Lower leg skin (tissue), 4 donors: ENCODE data around the gene IMMP2L. TPM values are rescaled to one million over a fixed set of nuclear protein-coding genes. Genes with fewer than 3 reads are reported as not detected.

Source experiments
- DNase-seq, 2 donors: peaks; one replicate each; pipeline ENCODE4 v3.0.0-alpha.2; 2019; ENCODE audit warnings: low spot score in 2 of 2
- H3K4me3 ChIP-seq: fragments of 200-600 bp; sonication (generic); 2 replicates; pipeline ENCODE4 v1.5.1; 2017; ENCODE audit warnings: mild to moderate bottlenecking, low read depth; ENCODE audit not compliant: poor library complexity, severe bottlenecking
- CTCF ChIP-seq, 3 donors: fragments of 450-650 bp; IDR thresholded peaks; one replicate each; pipeline ENCODE4 v1.5.1; 2016; ENCODE audit warnings: antibody characterized with exemption in 3 of 3, mild to moderate bottlenecking in 3 of 3, moderate library complexity in 2 of 3
- POLR2A ChIP-seq, 2 donors: fragments of 450-650 bp; IDR thresholded peaks; one replicate each; pipeline ENCODE4 v1.6.1; 2016 to 2017; ENCODE audit warnings: antibody characterized with exemption in 2 of 2, mild to moderate bottlenecking in 1 of 2, moderate library complexity in 1 of 2
- WGBS, 2 donors: methylation state at CpG; one replicate each; pipeline ENCODE4 v1.1.5; 2018; 5-methylcytosine and 5-hydroxymethylcytosine counted together
- intact Hi-C: fragments of 100-400 bp; cut with DNase I; formaldehyde crosslinking; loops from one replicate; pipeline ENCODE4 v1.15.0; 2023; ENCODE audit warnings: low total_unique reads
- total RNA-seq, 4 donors: library from RNA; depleted of rRNA; stranded (reverse); fragments of >200 nt; gene quantifications; one replicate each; pipeline ENCODE4 v1.1.0, GENCODE V29; 2016

Gene IMMP2L
- total RNA-seq, 4 donors from 2014 or later = 13.6 to 16.8 (median 16.4) TPM

- 97 to 98% methylated on average over 1 of the region's 1 CpG for WGBS, 2 donors
- intact Hi-C loops = no loop called here
- DNase-seq = no peak
- no peak overlapping the region for H3K4me3 ChIP-seq
- TF ChIP-seq CTCF (IDR thresholded peaks at IDR 0.05) = no peak
- no peak for TF ChIP-seq POLR2A (IDR thresholded peaks at IDR 0.05)
Observed at GRCh38 chr7:111080495-111081105, 481.7 kb downstream of the IMMP2L start.

GRCh38 chr7:111077001-111077400, 485.3 kb downstream of the IMMP2L start:
- no peak for DNase-seq
- no peak overlapping the region for H3K4me3 ChIP-seq
- intact Hi-C loops = no loop called here
- 95 to 99% methylated on average over 2 of the region's 2 CpGs for WGBS, 2 donors
- no peak for TF ChIP-seq CTCF (IDR thresholded peaks at IDR 0.05)
- no peak for TF ChIP-seq POLR2A (IDR thresholded peaks at IDR 0.05)

- DNase-seq = no peak
- no peak overlapping the region for H3K4me3 ChIP-seq
- intact Hi-C loops = no loop called here
- TF ChIP-seq POLR2A (IDR thresholded peaks at IDR 0.05) (no peak), CTCF (IDR thresholded peaks at IDR 0.05) (no peak)
Observed at GRCh38 chr7:111076205-111076604, 486.1 kb downstream of the IMMP2L start.

- TF ChIP-seq POLR2A (IDR thresholded peaks at IDR 0.05) = no peak
- no peak for TF ChIP-seq CTCF (IDR thresholded peaks at IDR 0.05)
- DNase-seq = no peak
- 91 to 95% methylated on average over 5 of the region's 5 CpGs for WGBS, 2 donors
- no peak overlapping the region for H3K4me3 ChIP-seq
- intact Hi-C loops = no loop called here
Observed at GRCh38 chr7:111075498-111075897, 486.8 kb downstream of the IMMP2L start.

GRCh38 chr7:111074748-111075146, 487.5 kb downstream of the IMMP2L start:
- intact Hi-C loops = no loop called here
- H3K4me3 ChIP-seq = no peak overlapping the region
- DNase-seq = no peak
- TF ChIP-seq POLR2A (IDR thresholded peaks at IDR 0.05) (no peak), CTCF (IDR thresholded peaks at IDR 0.05) (no peak)
- 56 to 59% methylated on average over 6 of the region's 6 CpGs for WGBS, 2 donors
